Nucleus accumbens (tissue), 56 donors: ENCODE measurements around the gene ZNF462.
"Not testable (repeated sequence)": the region's sequence is repeated elsewhere in the genome, so short reads cannot be mapped to it uniquely, and the experiment has no call there.

Source experiments
- DNase-seq, 56 donors: peaks; one replicate each; lab custom pipeline; 2025; lab: John Stamatoyannopoulos, UW

ZNF462 gene

DNA sequence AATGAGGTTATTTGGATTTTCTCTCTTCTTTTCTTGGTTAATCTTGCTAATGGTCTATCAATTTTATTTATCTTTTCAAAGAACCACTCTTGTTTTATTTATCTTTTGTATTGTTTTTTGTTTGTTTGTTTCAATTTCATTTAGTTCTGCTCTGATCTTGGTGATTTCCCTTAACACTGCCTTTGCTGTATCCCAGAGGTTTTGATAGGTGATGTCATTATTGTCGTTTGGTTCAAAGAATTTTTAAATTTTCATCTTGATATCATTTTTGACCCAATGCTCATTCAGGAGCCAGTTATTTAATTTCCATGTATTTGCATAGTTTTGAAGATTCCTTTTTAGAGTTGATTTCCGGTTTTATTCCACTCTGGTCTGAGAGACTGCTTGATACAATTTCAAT lies 126.9 kb downstream of the ZNF462 start:
- not testable (repeated sequence) for DNase-seq

GRCh38 chr9:106992186-106992585 lies 129.2 kb downstream of the ZNF462 start:
- no peak for DNase-seq

DNA sequence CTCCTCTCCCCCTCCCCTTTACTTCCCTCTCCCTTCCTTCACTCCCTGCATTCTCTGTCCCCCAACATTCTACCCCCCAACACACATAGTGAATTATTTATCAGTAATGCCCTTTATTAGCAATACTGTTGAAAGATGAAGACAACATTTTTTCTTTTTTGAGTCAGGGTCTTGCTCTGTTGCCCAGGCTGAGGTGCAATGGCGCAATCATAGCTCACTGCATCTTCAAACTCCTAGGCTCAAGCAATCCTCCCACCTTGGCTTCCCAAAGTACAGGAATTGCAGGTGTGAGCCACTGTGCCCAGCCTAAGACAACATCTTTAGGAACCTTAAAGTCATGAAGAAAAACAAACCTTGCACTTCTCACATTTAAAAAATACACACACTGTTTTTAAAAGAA lies 130.6 kb downstream of the ZNF462 start:
- no peak for DNase-seq

DNA sequence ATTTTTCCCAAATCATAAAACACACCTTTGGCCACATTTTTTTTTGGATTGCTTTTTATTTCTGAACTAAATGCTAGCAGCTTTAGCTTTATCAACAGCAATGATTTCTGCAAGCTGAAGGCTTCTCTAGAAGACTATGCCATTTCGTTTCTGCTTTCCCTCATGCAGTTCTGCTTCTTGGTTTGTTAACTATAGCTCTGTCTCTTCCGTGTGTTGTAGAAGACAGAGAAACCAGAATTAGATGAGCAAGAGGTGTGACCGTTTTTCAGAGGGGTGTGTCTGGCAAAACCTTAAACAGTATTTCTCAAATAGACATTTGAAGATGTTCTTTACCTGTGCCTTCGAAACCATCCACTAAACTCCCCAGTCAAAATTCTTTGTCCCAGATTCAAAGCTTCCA lies 131.5 kb downstream of the ZNF462 start:
- DNase-seq, result no peak

GRCh38 chr9:107000218-107000617 lies 137.3 kb downstream of the ZNF462 start:
- DNase-seq, result no peak

DNA sequence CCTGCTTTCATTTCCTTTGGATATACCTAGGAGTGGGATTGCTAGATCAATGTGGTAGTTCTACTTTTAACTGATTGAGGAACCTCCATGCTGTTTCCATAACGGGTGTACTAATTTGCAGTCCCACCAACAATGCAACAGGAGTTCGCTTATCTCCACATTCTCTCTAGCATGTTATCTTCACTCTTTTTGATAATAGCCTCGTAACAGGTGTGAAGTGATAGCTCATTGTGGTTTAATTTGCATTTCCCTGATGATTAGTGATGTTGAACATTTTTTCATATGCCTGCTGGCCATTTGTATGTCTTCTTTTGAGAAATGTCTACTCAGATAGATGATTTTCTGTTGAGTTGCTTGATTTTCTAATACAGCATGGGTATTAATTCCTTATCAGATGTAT lies 142.2 kb downstream of the ZNF462 start:
- no peak for DNase-seq

DNA sequence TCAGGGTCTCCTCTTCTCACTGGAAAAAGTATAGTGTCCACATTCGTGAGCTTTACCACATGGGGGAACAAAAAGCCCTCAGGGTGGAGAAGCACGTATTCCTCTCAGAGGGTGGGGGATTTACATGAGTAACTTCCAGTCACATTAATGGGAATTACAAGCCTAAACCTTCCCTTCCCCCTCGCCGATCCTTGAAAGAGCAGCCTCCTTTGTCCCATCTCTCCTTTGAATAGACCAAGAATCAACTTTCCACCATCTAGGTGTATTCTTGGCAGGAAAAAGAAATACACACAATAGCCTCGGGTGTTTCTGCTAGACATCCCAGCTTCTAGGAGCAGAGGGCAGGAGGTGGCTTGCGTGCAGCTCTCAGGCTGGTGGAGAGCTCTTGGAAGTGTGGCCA lies 144.4 kb downstream of the ZNF462 start:
- no peak for DNase-seq

DNA sequence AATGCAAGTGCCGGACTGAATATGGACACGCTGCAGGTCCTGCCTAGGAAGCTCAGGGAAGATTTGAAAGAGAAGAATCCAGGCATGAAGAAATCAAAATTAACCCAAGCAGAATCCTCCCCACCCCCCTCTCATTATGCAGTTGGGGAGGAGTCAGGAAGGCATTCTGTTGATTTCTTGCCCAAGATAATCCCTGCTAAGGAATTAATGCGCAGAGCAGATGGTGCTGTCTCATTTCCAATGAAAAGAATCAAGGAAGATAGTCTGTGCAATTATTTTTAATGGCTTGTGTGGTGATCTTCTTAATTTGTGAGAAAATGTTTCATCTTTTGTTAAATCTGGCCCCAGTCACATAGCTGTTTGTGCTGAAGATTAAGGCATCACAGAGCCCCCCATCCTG lies 145.0 kb downstream of the ZNF462 start:
- no peak for DNase-seq

DNA sequence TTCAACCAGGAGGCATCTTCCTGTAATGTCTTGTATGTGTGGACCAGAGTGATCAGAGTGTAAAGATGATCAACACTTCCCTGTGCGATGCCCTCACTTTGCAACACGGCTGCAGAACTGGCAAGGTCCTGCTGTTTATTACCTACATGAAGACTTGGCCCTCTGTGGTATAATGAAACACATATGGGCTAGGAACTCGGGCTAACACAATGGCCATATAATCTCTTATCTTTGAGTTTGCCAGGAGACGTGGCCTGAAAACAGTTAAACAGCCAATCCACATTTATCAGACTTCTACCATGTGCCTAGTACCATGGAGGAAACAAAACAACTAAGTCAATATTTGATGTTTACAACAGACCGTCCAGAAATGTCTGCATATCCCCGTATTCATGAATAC lies 145.5 kb downstream of the ZNF462 start:
- DNase-seq, result no peak

DNA sequence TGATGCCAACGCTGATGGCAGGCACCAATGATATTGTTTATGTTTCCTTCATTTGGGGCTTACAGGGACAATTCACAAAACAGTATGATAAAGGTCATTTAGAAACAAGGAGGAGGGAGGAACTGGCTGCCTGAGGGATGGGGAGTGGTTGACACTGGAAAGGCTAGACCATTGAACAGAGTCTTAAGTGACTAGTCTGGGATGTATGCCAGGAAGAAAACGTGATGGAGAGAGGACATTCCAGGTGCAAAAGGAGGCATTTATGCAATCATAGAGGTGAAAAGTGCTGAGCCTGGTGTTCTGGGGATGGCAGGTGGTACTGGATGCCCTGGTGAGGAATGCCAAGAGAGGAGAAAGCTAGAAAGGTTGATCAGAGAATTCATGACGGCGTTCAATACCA lies 153.4 kb downstream of the ZNF462 start:
- no peak for DNase-seq

GRCh38 chr9:107018861-107019545 lies 156.0 kb downstream of the ZNF462 start:
- DNase-seq, result no peak

DNA sequence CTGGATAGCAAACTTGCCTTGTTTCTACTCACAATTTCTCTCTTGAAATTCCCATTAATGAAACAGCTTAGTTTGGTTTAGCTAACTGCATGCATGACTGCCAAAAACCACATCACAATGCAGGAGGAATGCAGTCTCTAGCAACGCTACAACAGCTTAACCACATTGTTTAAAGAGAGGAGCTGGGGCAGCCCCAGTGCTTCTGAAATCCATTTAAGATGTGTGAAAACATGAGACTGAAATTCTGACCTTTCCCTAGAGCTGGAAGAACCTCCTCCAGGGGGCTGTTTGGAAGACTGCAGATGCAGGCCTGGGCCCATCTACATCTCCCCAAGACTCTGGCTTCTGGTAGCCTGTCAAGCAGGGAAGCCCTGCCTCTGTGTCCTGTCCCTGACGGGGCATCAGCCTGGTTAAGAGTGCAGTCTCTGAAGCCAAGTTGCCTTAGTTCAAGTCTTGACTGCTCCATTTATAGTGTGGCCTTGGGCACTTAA lies 157.1 kb downstream of the ZNF462 start:
- no peak for DNase-seq

GRCh38 chr9:107024193-107024592 lies 161.2 kb downstream of the ZNF462 start:
- no peak for DNase-seq

- no peak for DNase-seq
Observed at GRCh38 chr9:107025260-107026035, 162.5 kb downstream of the ZNF462 start.

DNA sequence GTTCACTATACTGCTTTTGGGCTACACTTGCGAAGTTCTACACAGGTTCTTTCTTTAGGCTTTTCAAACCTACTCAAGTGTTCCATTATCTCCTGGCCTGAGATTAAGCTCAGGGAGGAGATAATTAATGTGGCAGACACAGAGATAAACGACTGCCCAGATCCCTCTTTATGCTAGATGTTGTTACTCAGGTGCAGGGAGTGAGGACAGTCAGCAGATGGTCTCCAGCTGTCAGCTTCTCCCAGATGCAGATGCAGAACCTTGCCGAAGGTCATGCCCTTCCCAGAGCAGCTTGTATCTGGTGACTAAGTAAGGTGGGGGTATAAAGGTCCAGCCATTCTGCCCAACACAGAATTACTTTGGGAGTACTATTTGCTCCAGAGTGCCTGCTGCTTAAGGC lies 166.2 kb downstream of the ZNF462 start:
- no peak for DNase-seq

DNA sequence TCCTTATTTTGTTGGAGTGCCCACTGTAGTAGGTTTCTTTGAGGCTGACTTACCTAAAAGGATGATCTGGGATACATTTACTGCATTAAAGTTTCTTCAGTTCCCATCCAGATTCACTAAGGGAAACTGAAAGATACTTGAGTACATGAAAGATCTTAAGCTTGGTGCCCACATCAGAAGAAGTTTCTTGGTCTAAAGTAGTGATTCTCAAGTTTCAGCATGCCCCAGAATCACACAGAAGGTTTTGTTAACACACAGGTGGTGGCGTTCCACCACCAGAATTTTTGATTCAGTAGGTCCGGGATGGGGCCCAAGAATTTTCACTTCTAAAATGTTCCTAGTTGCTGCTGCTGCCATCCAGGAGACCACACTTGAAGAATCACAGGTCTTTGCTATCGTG lies 171.0 kb downstream of the ZNF462 start:
- no peak for DNase-seq

DNA sequence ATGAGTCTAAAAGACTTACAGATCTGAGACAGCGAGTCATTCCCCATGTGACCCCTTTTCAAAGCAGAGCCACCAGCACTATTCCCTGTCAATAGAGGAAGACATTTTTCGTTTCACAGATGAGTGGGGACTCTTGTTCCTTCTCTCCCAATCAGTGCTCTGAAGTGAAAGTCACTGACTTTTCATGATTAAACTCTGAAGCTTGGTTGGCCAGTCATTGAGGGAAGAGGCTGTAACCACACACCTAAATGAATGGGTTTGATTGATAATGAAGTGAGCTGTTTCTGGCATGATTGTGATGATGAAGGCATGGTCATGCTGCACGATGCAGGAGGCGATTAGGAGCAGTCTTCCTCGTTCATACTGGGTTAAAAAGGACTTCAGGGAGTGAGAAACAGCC lies 171.9 kb downstream of the ZNF462 start:
- DNase-seq, result no peak

- no peak for DNase-seq
Observed at GRCh38 chr9:107036367-107036766, 173.4 kb downstream of the ZNF462 start.

DNA sequence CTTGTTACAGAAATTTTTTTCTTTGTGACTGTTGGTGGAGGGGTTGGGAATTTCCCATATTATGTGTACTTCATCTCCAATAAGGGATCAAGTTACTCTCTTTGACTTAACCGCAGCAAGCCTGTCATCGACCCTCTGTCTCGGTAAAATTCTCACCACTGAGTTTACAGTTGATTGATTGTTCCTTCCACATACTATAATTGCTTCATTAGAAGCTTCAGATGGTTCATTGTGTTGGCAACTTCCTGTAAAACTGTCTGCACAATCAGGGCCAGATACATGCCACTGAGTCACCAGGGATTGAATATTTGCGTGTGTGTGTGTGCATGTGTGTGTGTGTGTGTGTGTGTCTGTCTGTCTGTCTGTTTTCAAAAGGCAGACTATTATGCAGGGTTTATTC lies 176.6 kb downstream of the ZNF462 start:
- no peak for DNase-seq

- no peak for DNase-seq
Observed at GRCh38 chr9:107042606-107043005, 179.6 kb downstream of the ZNF462 start.

DNA sequence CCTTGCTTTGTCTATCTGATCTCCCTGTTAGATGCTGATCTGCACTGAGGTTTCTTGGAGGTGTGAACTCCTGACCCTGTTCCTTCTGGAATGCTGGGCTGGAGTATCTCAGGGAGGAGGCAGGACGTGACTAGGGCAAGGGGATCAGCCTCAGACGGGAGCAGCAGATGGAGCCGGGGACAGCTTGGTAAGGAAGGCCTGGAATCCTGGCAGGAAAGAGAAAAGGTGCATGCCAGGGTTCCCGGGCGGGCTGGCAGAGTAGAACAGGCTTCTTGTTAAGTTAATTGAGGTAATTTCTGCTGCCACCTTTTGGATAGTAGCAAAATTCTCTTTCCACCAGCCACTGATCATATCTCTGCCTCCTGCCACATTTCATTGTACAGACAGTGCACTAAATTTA lies 180.9 kb downstream of the ZNF462 start:
- DNase-seq, result peak in 22 of 56 donors; percentile 2 to 41 (median 8)

DNA sequence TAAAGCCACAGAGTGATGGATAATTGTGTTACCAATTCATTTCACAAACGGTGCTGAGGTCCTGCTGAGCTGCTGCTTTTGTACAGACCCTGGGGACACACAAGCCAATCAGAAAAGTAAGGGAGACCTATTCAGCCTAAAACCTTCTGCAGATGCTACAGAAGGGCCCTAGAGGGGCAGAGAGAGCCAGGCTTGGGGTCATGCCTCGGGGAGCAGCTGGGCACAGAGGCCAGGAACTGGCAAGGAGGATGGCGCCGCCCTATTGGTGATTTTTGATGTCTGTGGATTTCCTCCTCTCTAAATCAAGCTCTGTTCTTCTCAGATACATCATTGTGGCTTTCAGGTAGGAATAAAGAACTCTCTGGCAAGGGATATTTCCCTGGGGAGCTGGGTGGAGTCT lies 181.9 kb downstream of the ZNF462 start:
- DNase-seq, result no peak
